Spleen (tissue), 11 donors: Measurements from ENCODE around the gene SEMA3B. TPM values are rescaled to one million over a fixed set of nuclear protein-coding genes. Genes with fewer than 3 reads are reported as not detected.

ENCODE experiments used
- DNase-seq: peaks from one replicate; pipeline ENCODE4 v3.0.0-alpha.2; 2020
- H3K27ac ChIP-seq, 8 donors: fragments of 200-600 bp; sonication (generic) in 7 of 8; 1 replicate in 4 of 8; 2 replicates in 4 of 8; pipeline versions ENCODE4 v1.5.0 to v1.8.0; 2016 to 2021; ENCODE audit warnings: inconsistent platforms in 4 of 8, mild to moderate bottlenecking in 4 of 8, moderate library complexity in 1 of 8
- H3K27me3 ChIP-seq, 7 donors: fragments of 200-600 bp; sonication (generic) in 6 of 7; replicated peaks in 1 of 7; 1 replicate in 4 of 7; 2 replicates in 3 of 7; pipeline versions ENCODE4 v1.5.0 to v1.8.0; 2016 to 2021; ENCODE audit warnings: inconsistent platforms in 3 of 7, mild to moderate bottlenecking in 1 of 7
- H3K36me3 ChIP-seq, 6 donors: fragments of 200-600 bp; sonication (generic) in 5 of 6; 1 replicate in 4 of 6; 2 replicates in 2 of 6; pipeline versions ENCODE4 v1.5.0 to v1.8.0; 2016 to 2021; ENCODE audit warnings: inconsistent platforms in 2 of 6
- H3K4me1 ChIP-seq, 6 donors: fragments of 200-600 bp; sonication (generic) in 5 of 6; 1 replicate in 3 of 6; 2 replicates in 3 of 6; pipeline versions ENCODE4 v1.5.0 to v1.8.0; 2016 to 2021; ENCODE audit warnings: inconsistent platforms in 3 of 6
- H3K4me3 ChIP-seq, 8 donors: fragments of 200-600 bp; sonication (generic) in 7 of 8; 1 replicate in 4 of 8; 2 replicates in 4 of 8; pipeline versions ENCODE4 v1.5.0 to v1.8.0; 2016 to 2021; ENCODE audit warnings: inconsistent platforms in 4 of 8, mild to moderate bottlenecking in 4 of 8, moderate library complexity in 2 of 8
- H3K9me3 ChIP-seq, 8 donors: fragments of 200-600 bp; sonication (generic) in 7 of 8; 1 replicate in 4 of 8; 2 replicates in 4 of 8; pipeline versions ENCODE4 v1.5.0 to v1.8.0; 2016 to 2021; ENCODE audit warnings: inconsistent platforms in 4 of 8
- CTCF ChIP-seq, 11 experiments: fragments of 200-600 bp in 7 of 11; fragments of 450-650 bp in 4 of 11; sonication (generic) in 4 of 11; IDR thresholded peaks in 8 of 11; conservative IDR thresholded peaks in 3 of 11; 1 replicate in 7 of 11; 2 replicates in 4 of 11; pipeline versions ENCODE4 v1.4.0 to v1.8.0; 2016 to 2021; ENCODE audit warnings: antibody characterized with exemption in 11 of 11, inconsistent platforms in 4 of 11, mild to moderate bottlenecking in 1 of 11
- POLR2A ChIP-seq, 3 donors: fragments of 450-650 bp; IDR thresholded peaks; one replicate each; pipeline ENCODE4 v1.5.1; 2017; ENCODE audit warnings: antibody characterized with exemption in 3 of 3, mild to moderate bottlenecking in 1 of 3
- POLR2AphosphoS5 ChIP-seq, 3 donors: sonication (generic); formaldehyde crosslinking; IDR thresholded peaks; one replicate each; pipeline ENCODE4 v1.5.1; 2017; ENCODE audit warnings: antibody characterized with exemption in 3 of 3
- WGBS, 5 donors: extraction: QIAGEN DNeasy Blood & Tissue Kit in 3 of 5; methylation state at CpG; one replicate each; pipeline versions ENCODE4 v1.1.5 to v1.1.7; 2013 to 2018; 5-methylcytosine and 5-hydroxymethylcytosine counted together
- intact Hi-C: fragments of 100-400 bp; cut with DNase I; formaldehyde crosslinking; loops from one replicate; pipeline ENCODE4 v1.15.0; 2023; ENCODE audit warnings: low total_unique reads
- polyA plus RNA-seq, 3 donors: library from polyadenylated mRNA; stranded (reverse); fragments of 200-250 nt; gene quantifications; one replicate each; pipeline ENCODE4 v1.2.1, GENCODE V29; 2013
- total RNA-seq, 7 donors: library from RNA; depleted of rRNA in 3 of 7; stranded (reverse); fragments of >200 nt in 3 of 7; fragmentation: NEBNext Ultra II Directional in 4 of 7; extraction: Animal tissue kit (Norgen Biotek cat#: 25700) in 4 of 7; gene quantifications; one replicate each; pipeline versions ENCODE4 v1.1.0 to v1.2.1, GENCODE V29; 2016 to 2021
- donor health status: healthy with polysubstance abuse.
- donor health status: DM: no; HTN: no; CAD: no; lungs with moderate emphysema.
- donor health status: DM: no; HTN: no; CAD: no.
- donor health status: Bipolar disorder and iron deficiency.
- donor health status: healthy.
- donor health status: DM: no; HTN: no; CAD: no.
- donor health status: DM: yes; HTN: yes; CAD: no.

Gene SEMA3B
- total and polyA plus RNA-seq, 10 donors, result 2.2 to 14.5 (median 4.0) TPM

- H3K4me3 ChIP-seq, result peak overlapping the region in 7 of 8 donors; percentile 83 to 97 (median 91)
- no peaks in the 10 kb centered on the region for H3K9me3 ChIP-seq
- WGBS, 5 donors, result 58 to 66% (median 61%) methylated on average over 6 to 9 of the region's 9 CpGs
- H3K36me3 ChIP-seq, result peaks cover 2 to 65% (median 25%) of the 10 kb centered on the region in 6 donors
- DNase-seq, result peak; percentile 85
- no peak for TF ChIP-seq CTCF (IDR thresholded peaks at IDR 0.05 in 8 of 11, conservative IDR thresholded peaks at IDR 0.05 in 3 of 11)
- peak; percentile 36 to 80 (median 76) for TF ChIP-seq POLR2AphosphoS5 (IDR thresholded peaks at IDR 0.05)
- peak overlapping the region in 6 of 8 donors; percentile 32 to 96 (median 94) for H3K27ac ChIP-seq
- H3K4me1 ChIP-seq, result peaks cover 6 to 79% (median 57%) of the 10 kb centered on the region in 6 donors
- intact Hi-C loops, result no loop called here
- H3K27me3 ChIP-seq, result no peaks in the 10 kb centered on the region
Measured at GRCh38 chr3:50316657-50317242, 47.8 kb downstream of the SEMA3B start.

GRCh38 chr3:50317300-50317699 is 48.4 kb downstream of the SEMA3B start:
- Histone ChIP-seq H3K9me3 (no peaks in the 10 kb centered on the region), H3K4me3 (peak overlapping the region in 7 of 8 donors; percentile 83 to 97 (median 91)), H3K27me3 (no peaks in the 10 kb centered on the region), H3K27ac (peak overlapping the region in 6 of 8 donors; percentile 32 to 96 (median 94)), H3K36me3 (peaks cover 2 to 65% (median 25%) of the 10 kb centered on the region in 6 donors), H3K4me1 (peaks cover 11 to 85% (median 62%) of the 10 kb centered on the region in 6 donors)
- no peak for DNase-seq
- intact Hi-C loops, result no loop called here
- WGBS, 5 donors, result 51 to 67% (median 63%) methylated on average over 6 of the region's 6 CpGs
- TF ChIP-seq POLR2A (IDR thresholded peaks at IDR 0.05), result no peak
- TF ChIP-seq CTCF (IDR thresholded peaks at IDR 0.05 in 8 of 11, conservative IDR thresholded peaks at IDR 0.05 in 3 of 11), result no peak
- TF ChIP-seq POLR2AphosphoS5 (IDR thresholded peaks at IDR 0.05), result peak in 2 of 3 donors; percentile 15 to 23

- 33 to 76% (median 70%) methylated on average over 5 to 11 of the region's 11 CpGs for WGBS, 5 donors
- intact Hi-C loops, result no loop called here
- peak overlapping the region in 7 of 8 donors; percentile 35 to 96 (median 93) for H3K27ac ChIP-seq
- peak overlapping the region; percentile 72 to 97 (median 90) for H3K4me3 ChIP-seq
- no peak for TF ChIP-seq POLR2A (IDR thresholded peaks at IDR 0.05)
- no peak for TF ChIP-seq CTCF (IDR thresholded peaks at IDR 0.05 in 8 of 11, conservative IDR thresholded peaks at IDR 0.05 in 3 of 11)
- peak; percentile 22 to 80 (median 69) for TF ChIP-seq POLR2AphosphoS5 (IDR thresholded peaks at IDR 0.05)
- H3K27me3 ChIP-seq, result no peaks in the 10 kb centered on the region
- peaks cover 14 to 93% (median 69%) of the 10 kb centered on the region in 6 donors for H3K4me1 ChIP-seq
- no peaks in the 10 kb centered on the region for H3K9me3 ChIP-seq
- peaks cover 2 to 65% (median 25%) of the 10 kb centered on the region in 6 donors for H3K36me3 ChIP-seq
- DNase-seq, result no peak
Measured at GRCh38 chr3:50318163-50318562, 49.2 kb downstream of the SEMA3B start.

- intact Hi-C loops, result no loop called here
- H3K27ac ChIP-seq, result peak overlapping the region; percentile 29 to 96 (median 93)
- DNase-seq, result no peak
- H3K27me3 ChIP-seq, result no peaks in the 10 kb centered on the region
- H3K36me3 ChIP-seq, result peaks cover 2 to 65% (median 25%) of the 10 kb centered on the region in 6 donors
- H3K4me3 ChIP-seq, result peak overlapping the region; percentile 72 to 97 (median 90)
- no peaks in the 10 kb centered on the region for H3K9me3 ChIP-seq
- H3K4me1 ChIP-seq, result peaks cover 18 to 93% (median 71%) of the 10 kb centered on the region in 6 donors
- 43 to 56% (median 47%) methylated on average over 7 to 10 of the region's 10 CpGs for WGBS, 5 donors
- TF ChIP-seq POLR2AphosphoS5 (IDR thresholded peaks at IDR 0.05), result peak in 2 of 3 donors; percentile 50 to 54
- no peak for TF ChIP-seq POLR2A (IDR thresholded peaks at IDR 0.05)
Measured at GRCh38 chr3:50318615-50319014, 49.7 kb downstream of the SEMA3B start.
